SH-SY5Y (cell line): ENCODE results near the gene UBL7.

Experiments
- GATA2 ChIP-seq: IDR thresholded peaks from 2 replicates; pipeline ENCODE4 v1.6.1; 2011; ENCODE audit warnings: mild to moderate bottlenecking, low read depth, low read length
- GATA3 ChIP-seq: IDR thresholded peaks from 2 replicates; pipeline ENCODE4 v1.6.1; 2011; ENCODE audit warnings: low read depth, mild to moderate bottlenecking, low read length, moderate library complexity

Gene UBL7

DNA sequence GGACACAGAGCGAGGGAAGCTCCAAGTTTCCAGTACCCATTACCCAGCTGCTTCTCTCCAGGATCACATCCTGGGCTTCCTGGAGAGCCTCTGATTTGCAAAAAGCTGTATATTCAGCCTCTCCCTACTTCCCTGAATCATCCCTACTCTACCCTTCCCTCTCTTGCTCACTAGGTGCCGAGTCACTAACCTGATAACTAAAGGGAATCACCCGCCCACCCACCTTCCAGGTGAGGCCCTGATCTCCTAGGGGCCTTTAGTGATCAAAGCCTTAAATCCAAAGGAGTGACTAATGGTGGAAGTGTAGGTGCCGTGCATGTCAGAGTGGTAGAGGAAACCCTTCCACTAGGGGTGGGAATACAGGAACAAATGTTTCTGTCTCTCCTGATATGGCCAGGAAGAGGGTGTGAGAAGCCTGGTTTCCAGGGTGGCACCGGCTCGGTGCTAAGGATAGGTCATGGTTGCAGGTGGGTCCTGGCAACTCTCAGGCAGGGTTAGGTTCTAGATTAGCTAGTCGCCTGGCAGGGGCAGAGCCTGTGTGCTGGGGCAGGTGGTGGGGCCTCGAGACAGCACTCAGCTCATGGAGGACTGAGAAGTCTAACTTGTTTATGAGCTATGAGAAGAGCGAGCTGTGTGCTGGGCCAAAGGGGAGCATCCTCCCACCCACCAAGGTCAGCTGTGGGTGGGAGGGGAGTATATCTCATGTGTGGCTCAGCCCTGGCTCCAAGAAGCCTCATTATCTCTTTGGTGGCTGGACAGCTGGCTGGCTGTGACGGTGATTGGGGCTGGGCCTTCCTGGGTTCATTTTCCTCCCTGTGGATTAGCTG lies 37.3 kb downstream of the UBL7 start:
- TF ChIP-seq GATA2 (no peak), GATA3 (no peak)

DNA sequence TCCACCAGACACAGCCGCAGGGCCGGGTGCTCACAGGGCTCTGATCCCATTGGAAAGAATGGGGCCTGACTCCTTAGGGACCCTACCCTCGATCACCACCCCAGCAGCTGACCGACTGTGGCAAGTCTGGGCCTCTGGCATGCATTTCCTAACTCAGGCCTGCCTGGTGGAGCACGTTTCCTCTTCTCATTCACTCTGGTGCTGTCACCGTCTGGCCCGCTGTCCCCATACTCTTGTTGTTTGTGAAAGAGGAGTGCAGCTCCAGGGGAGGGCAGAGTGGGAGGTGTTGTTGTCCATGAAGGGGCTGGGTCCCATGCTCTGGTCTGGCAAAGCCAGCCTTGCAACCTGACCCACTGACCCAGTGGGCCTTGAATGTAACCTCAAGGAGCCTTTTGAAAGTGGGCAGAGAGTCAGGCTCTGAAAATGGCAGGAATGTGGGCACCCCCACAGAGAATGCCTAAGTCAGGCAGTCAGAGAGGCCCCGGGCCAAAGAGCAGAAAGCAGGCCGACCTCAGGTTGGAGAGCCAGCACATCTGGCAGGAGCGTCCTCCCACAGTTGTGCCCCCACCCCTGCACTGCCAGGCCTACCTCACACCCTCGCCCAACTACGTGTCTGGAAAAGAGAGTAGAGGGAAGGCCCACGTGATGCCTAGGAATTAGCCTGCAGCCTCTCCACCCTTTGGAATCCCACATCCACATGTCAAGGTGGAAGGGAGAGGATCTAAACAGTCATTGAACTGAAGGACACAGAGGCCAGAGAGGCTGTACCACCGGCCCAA lies 38.1 kb downstream of the UBL7 start:
- TF ChIP-seq GATA3 (no peak), GATA2 (no peak)

- TF ChIP-seq GATA3 (no peak), GATA2 (no peak)
Measured at GRCh38 chr15:74422265-74422651, 38.7 kb downstream of the UBL7 start.

DNA sequence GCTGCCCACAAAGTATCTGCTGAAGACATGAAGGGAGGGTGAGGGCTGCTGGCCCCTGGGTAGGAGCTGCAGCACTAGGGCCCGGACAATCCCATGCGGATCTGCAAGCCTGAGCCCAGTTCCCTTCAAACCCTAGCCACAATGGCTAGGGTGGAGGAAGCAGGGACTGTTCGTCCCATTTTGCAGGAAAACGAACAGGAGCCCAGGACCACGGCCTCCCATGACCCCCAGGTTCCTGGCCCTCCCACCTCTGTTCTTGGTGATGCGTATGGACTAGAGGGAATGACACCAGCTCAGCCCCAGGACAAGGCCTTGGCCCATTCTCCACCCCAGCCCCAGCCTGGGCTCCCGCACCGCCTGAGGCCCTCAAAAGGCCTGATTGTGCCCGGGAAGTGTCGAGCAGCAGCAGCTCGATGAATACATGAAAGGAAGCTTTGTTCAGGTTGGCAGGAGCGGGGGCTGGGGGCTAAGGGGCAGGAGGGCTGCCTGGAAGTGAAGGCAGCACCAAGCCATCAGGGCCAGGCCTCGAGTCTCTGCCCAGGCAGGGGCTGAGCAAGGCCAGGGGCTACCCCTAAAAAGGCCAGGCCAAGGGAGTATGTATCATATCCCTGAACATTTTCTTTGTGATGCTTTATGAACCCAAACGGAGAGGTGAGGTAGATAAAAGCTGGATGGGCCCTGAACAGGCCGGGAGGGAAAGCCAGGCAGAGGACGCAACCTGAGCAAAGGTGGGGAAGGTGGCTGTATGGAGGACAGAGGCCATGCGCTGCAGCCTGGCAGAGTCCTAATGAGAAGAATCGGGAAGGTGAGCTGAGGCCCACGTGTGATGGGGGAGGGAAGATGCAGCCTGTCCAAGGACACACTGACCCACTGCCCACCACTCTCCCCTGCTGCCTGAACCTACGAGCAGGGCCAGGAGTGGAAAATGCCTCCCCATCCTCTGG lies 39.4 kb downstream of the UBL7 start:
- TF ChIP-seq GATA3 = no peak
- no peak for TF ChIP-seq GATA2

- TF ChIP-seq GATA3 (no peak), GATA2 (no peak)
Measured at GRCh38 chr15:74420193-74420905, 40.6 kb downstream of the UBL7 start.

- TF ChIP-seq GATA2 = no peak
- no peak for TF ChIP-seq GATA3
Measured at GRCh38 chr15:74419432-74419831, 41.5 kb downstream of the UBL7 start.

DNA sequence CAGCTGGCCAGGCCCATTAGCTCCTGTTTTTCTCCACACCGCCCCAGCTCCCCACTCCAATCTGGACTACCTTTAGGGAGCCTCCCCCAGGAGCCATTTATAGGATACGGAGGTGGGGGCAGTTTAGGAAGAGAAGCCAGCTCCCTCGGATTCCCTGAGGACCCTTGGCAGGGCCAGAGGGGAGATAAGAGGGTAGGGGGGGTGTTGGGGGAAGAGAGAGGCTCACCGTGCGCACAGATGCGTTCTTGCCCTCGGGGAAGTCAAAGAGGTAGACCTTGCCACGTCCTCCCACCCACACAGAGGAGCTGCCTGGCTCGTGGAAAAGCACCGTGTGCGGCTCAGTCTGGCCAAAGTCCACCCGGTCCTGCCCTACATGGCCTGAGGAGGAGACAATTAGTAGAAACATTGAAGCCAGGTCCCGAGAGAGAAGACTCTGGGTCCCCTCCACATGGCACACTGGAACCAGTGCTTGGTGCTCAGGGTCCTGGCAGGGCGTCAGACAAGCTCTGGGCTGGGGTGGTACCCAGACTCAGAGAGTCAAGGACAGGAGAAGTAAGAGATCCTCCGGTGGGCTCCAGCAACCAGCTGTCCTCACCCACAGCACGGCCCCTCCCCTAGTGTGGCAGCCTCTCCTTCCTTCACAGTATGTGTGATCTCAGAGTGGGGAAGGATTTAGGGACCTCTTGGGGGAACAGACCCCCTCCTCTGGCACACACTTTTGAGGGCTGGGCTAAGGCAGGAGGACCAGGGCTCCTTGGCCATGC lies 42.2 kb downstream of the UBL7 start:
- TF ChIP-seq GATA2 (no peak), GATA3 (no peak)

DNA sequence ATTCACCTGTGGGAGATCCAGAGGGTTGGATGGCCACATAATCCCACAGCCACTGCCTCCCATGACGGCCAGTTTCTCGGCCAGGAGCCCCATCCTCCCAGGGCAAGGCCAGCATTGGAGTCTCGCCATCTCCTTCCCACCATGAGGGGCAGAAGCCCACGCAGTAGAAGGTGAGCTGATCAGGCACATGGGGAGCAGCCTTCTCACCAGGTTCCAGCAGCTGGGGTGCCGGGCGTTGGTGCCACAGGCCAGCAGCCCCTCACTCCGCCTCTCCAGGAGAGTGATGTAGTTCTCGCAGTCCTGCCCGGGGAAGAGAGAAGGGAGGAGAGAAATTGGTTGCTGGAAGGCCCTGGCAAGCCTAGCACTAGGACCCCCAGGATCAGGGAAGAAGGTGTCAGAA lies 43.3 kb downstream of the UBL7 start:
- TF ChIP-seq GATA2 (no peak), GATA3 (no peak)

GRCh38 chr15:74417225-74417624 lies 43.7 kb downstream of the UBL7 start:
- no peak for TF ChIP-seq GATA3
- no peak for TF ChIP-seq GATA2

DNA sequence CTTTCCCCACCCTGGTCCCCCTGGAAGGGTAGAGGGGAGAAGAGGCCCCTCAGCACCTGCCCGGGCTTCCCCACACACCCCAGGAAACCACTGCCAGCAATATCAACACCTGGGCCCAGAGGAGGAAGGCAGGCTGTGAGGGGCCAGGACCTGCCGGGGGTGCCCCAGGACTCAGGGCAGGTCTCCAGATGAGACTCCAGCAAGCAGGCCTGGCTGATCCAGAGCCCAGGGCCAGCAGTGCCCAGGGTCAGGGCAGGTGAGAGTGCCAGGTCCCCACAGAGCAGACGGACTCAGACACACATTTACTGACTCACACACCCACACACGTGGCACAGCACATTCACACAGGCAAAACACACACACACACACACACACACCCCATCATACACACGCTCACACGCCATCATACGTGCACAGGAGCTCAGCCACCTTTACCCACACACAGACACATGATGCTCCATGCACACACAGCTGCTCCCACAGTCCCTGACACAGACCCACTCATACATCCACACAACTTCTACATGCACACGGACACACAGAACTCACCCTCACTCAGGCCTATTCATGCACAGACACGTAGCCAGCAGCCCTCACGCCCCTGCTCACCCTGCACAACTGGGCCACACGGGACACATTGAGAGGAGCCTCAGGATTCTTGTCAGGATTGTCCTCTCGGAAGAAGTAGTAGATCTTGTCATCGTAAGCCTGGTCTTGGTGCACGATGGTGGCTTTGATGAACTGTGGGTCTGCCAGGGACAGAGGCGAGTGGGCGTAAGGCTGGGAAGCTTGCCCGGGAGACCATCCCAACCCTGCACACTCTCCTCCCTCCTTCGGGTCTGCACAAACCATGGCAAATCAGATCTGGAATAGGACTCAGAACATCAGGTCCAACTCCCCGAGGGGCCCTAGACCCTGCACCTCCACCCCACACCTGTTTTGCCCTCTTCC lies 44.7 kb downstream of the UBL7 start:
- TF ChIP-seq GATA2 (no peak), GATA3 (no peak)

GRCh38 chr15:74414603-74415338 lies 46.2 kb downstream of the UBL7 start:
- no peak for TF ChIP-seq GATA3
- no peak for TF ChIP-seq GATA2

DNA sequence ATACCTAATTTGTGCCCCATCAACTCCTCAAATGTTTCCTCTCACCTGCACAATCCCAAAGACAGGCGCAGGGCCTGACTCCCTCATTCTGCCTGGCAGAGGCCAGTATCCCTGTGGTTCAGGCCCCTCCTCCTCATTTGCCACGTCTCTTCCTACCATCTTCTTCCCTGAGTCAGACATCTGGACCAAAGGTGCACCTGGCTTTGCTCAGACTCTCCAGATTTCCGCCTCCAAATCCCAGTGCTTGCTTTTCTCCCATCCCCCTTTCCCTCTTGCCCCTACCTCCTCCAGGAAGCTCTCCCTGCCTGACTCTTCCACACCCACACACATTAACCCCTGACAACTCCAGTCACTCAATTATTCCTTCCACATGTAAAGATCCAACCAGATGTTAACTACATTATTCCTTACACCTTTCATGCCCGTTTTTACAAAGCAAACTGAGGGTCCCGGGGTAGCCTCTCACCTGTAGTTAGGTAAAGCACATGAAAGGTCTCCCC lies 46.8 kb downstream of the UBL7 start:
- TF ChIP-seq GATA2 (no peak), GATA3 (no peak)
